GM08714 (cell line): Measurements from ENCODE around the gene DENND5B.
"Not testable (repeated sequence)": the region's sequence is repeated elsewhere in the genome, so short reads cannot be mapped to it uniquely, and the experiment has no call there.

Source experiments
- H3K4me3 ChIP-seq: fragments of 200-500 bp; sonication (Bioruptor generic); 2 replicates; pipeline ENCODE4 v1.5.1; 2014; ENCODE audit warnings: mild to moderate bottlenecking, low read length, inconsistent platforms
- ZNF274 ChIP-seq: IDR thresholded peaks from 2 replicates; pipeline ENCODE4 v1.6.1; 2012; ENCODE audit warnings: mild to moderate bottlenecking, low read depth, low read length

DENND5B gene

GRCh38 chr12:31574803-31575575 lies 15.9 kb downstream of the DENND5B start:
- TF ChIP-seq ZNF274: no peak
- H3K4me3 ChIP-seq: no peak overlapping the region

GRCh38 chr12:31574367-31574766 lies 16.6 kb downstream of the DENND5B start:
- H3K4me3 ChIP-seq: not testable (repeated sequence)

- TF ChIP-seq ZNF274: no peak
- no peak overlapping the region for H3K4me3 ChIP-seq
Observed at GRCh38 chr12:31572900-31573600, 17.9 kb downstream of the DENND5B start.

DNA sequence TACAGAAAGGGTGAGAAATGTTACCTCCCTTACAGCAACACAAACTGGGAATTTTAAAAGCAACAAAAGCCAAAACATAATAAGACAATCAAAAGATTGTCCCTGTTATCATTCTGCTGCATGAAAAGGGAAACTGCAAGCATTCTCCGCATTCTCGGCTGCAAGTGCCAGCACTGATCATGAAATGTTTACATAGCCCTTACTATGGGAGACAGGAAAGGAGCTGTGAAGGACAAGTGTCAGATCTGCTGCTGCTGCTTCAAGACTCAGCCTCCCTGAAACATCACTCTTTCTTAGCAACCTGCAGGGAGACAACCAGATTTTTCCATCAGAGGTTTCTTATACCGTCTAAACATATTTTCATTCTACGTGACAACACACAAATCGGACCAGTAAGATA lies 20.1 kb downstream of the DENND5B start:
- no peak overlapping the region for H3K4me3 ChIP-seq

DNA sequence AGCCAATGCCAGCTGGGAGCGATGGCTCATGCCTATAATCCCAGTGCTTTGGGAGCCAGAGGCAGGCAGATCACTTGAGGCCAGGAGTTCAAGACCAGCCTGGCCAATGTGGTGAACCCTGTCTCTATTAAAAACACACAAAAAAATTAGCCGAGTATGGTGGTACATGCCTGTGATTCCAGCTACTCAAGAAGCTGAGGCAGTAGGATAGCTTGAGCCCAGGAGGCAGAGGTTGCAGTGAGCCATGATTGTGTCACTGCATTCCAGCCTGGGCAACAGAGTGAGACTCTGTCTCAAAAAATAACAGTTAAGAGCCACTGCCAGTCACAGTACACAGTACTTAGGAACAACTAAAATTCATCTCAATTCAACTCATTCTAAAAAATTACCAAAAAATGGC lies 21.4 kb downstream of the DENND5B start:
- H3K4me3 ChIP-seq: not testable (repeated sequence)

More for the DNA sequence above, 20.1 kb downstream of the DENND5B start:
- no peak for TF ChIP-seq ZNF274

GRCh38 chr12:31568498-31568897 lies 22.4 kb downstream of the DENND5B start:
- H3K4me3 ChIP-seq: no peak overlapping the region
- TF ChIP-seq ZNF274: no peak

DNA sequence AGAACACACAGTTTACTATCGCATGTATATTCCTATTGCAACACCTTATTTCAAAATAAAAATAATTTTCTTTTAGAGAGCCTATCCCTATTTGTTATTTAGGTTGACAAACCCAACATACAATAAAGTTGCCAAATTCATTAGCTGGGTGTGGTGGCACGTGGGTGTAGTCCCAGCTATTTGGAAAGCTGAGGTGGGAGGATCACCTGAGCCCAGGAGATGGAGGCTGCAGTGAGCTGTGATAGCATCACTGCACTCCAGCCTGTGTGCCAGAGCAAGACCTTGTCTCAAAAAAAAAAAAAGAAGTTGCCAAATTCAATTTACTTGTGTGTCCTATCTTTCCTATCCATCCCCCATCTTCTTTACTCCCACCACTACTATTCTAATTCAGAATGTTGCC lies 23.9 kb downstream of the DENND5B start:
- H3K4me3 ChIP-seq: no peak overlapping the region
- no peak for TF ChIP-seq ZNF274

DNA sequence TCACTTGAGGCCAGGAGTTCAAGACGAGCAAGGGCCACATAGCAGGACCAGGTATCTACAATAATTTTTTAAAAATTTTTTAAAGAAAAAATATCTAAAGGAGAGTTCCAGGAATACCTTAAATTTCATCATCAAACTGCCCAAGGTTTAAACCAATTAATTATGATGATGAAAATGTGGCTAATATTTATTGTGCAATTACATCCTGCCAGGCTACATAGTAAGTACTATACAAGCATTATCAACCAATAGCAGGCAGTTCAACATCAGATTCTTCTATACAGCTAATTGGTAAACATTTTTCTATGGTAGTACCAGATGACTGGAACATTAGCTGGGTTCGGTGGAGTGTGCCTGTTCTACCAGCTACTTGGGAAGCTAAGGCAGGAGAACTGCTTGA lies 24.4 kb downstream of the DENND5B start:
- H3K4me3 ChIP-seq: no peak overlapping the region
- TF ChIP-seq ZNF274: no peak

GRCh38 chr12:31562594-31563328 lies 28.2 kb downstream of the DENND5B start:
- no peak for TF ChIP-seq ZNF274

DNA sequence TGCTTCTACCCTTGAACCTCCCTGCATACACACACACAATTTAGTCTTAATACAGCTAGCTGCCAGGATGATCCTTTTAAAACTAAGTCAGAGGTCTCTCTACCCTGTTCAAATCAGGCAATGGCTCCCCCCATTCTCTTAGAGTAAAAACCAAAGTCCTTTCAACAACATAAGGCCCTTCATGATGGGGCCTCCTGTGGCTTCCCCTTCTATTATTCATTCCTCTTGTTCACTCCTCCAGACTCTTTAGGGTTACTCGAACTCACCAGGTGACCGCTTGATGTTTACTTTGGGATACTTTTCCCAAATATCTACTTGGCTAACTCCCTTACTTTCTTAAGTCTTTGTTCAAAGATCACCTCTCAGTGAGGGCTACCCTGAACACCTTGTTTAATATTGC lies 30.4 kb downstream of the DENND5B start:
- H3K4me3 ChIP-seq: no peak overlapping the region
- no peak for TF ChIP-seq ZNF274

More at GRCh38 chr12:31562594-31563328, 28.2 kb downstream of the DENND5B start:
- H3K4me3 ChIP-seq: no peak overlapping the region

DNA sequence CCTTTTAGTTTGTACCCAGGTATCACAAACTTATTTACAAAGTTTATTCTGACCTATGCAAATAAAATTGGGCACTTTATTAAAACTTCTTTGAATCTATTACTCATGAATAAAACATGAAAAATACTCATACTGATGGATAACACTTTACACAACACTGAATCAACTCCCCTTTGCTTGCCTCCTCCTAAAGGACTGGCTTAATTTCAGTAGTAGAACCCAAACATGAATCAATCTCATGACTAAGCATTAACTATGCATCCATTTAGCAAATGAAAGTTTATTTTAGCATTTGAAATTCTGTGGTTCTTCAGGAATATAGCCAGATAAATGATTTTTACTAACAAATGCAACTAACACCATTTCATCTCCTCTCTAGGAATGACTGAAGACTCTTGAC lies 32.4 kb downstream of the DENND5B start:
- TF ChIP-seq ZNF274: no peak
- H3K4me3 ChIP-seq: no peak overlapping the region

DNA sequence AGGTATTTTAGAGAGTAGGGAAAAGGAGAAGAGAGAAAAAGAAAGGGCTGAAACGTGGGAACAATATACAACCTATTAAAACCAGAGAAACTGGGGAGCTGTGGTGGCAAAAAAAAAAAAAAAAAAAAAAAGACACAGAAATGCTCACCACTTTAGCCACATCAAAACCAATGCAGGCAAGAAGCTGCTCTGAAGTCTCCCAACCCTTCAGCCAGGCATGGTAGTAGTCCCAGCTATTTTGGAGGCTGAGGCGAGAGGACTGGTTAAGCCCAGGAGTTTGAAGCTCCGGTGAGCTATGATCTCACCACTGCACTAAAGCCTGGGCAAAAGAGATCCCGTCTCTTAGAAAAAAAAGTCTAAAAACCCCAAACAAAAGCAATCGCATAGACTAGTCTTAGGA lies 33.2 kb downstream of the DENND5B start:
- no peak overlapping the region for H3K4me3 ChIP-seq
- no peak for TF ChIP-seq ZNF274

DNA sequence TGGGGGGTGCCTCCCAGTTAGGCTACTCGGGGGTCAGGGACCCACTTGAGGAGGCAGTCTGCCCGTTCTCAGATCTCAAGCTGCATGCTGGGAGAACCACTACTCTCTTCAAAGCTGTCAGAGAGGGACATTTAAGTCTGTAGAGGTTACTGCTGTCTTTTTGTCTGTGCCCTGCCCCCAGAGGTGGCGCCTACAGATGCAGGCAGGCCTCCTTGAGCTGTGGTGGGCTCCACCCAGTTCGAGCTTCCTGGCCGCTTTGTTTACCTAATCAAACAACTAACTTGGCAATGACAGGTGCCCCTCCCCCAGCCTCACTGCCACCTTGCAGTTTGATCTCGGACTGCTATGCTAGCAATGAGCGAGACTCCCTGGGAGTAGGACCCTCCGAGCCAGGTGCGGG lies 35.5 kb downstream of the DENND5B start:
- not testable (repeated sequence) for H3K4me3 ChIP-seq

GRCh38 chr12:31550590-31550989 lies 40.3 kb downstream of the DENND5B start:
- H3K4me3 ChIP-seq: not testable (repeated sequence)

- H3K4me3 ChIP-seq: no peak overlapping the region
- TF ChIP-seq ZNF274: no peak
Observed at GRCh38 chr12:31536672-31537071, 54.3 kb downstream of the DENND5B start.
